ENCODE data around the gene ATP13A4.

- no peak for TF ChIP-seq NRF1 (IDR thresholded peaks at IDR 0.05; ENCODE audit: low read depth, low read length)
- no peak for TF ChIP-seq ATF3 (IDR thresholded peaks at IDR 0.05; ENCODE audit: insufficient read depth, low read depth, low read length)
- no peak for TF ChIP-seq SIN3A (conservative IDR thresholded peaks at IDR 0.05 in 1 of 2, IDR thresholded peaks at IDR 0.05 in 1 of 2; ENCODE audit: low read depth in 1 of 2, low read length in 2 of 2)
- no peak for TF ChIP-seq POLR2AphosphoS5 (IDR thresholded peaks at IDR 0.05; ENCODE audit: low read depth, low read length)
- TF ChIP-seq E2F6 (IDR thresholded peaks at IDR 0.05): no peak
- TF ChIP-seq CTCF (IDR thresholded peaks at IDR 0.05; ENCODE audit: control extremely low read depth in 1 of 3, insufficient read depth in 1 of 3, low read depth in 1 of 3, low read length in 3 of 3): no peak
- no peak for TF ChIP-seq RFX5 (IDR thresholded peaks at IDR 0.05; ENCODE audit: borderline replicate concordance, low read depth, low read length)
- no peak for TF ChIP-seq JUND (IDR thresholded peaks at IDR 0.05; ENCODE audit: low read length)
- no peak for TF ChIP-seq ATF2 (IDR thresholded peaks at IDR 0.05; ENCODE audit: low read length)
- no peak for TF ChIP-seq POLR2A (IDR thresholded peaks at IDR 0.05; ENCODE audit: control extremely low read depth in 1 of 2, low read depth in 2 of 2, low read length in 2 of 2)
- no peak for TF ChIP-seq SP1 (IDR thresholded peaks at IDR 0.05; ENCODE audit: low read depth, low read length)
These were observed 31.8 kb upstream of the ATP13A4 start for GRCh38 chr3:193586526-193586925.
